Amygdala (tissue), 56 donors: Measurements from ENCODE around the gene COQ6.
"Not testable (repeated sequence)": the region's sequence is repeated elsewhere in the genome, so short reads cannot be mapped to it uniquely, and the experiment has no call there.

Experiments used
- DNase-seq, 56 donors: peaks; one replicate each; lab custom pipeline; 2025; lab: John Stamatoyannopoulos, UW

Gene COQ6

DNA sequence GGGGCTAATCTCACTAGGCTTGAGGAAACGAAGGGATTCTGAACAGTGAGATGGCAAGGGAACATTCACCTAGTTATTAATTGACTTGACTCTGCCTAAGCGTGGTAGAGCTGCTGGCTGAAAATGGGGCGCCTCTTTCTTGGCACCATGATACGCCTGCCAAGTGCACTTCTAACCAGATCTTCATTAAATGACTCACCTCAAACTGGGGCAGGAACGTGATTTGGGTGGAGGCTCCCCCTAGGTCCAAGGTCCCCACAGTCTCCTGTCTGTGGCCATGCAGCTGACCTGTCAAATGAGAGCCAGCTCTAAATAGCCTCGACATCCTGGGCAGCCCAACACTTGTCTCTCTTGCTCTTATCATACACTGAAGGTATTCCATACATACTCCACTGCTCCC, 26.0 kb downstream of the COQ6 start:
- DNase-seq: no peak

DNA sequence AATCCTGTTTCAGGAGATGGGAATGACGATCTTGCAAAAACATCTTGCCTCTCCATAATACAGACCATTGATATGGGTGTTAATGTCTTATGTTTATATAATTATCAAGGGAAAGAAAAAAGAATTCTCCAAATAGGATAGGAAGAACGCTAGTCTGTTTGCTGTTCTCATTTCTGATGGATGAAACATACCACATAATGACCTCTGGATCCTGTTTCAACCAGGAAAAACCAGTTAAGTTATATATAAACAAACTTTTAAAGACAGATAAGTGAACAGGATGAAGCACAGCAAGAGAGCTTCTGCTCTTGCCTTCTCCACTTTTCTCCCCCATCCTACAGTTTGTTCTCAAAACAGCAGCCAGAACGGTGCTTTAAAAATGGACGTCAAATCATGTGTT, 27.8 kb downstream of the COQ6 start:
- DNase-seq: no peak

DNA sequence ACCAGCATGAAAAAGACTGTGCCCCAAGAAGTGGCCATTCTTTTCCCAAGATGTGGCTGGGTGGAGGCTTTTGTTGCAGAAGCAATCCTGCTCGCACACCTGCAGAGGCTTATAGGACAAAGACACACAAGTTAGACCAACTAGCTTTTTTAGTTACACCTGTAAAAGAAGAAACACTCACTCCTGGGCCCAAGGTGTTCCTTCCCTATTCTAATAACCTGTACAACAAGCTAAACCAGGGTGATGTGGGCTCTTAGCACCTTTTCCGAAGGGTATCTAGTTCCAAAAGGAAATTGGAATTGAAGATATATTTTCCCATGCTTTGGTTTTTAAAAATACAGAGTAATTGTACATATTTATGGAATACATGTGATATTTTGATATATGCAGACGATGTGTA, 38.0 kb downstream of the COQ6 start:
- no peak for DNase-seq

DNA sequence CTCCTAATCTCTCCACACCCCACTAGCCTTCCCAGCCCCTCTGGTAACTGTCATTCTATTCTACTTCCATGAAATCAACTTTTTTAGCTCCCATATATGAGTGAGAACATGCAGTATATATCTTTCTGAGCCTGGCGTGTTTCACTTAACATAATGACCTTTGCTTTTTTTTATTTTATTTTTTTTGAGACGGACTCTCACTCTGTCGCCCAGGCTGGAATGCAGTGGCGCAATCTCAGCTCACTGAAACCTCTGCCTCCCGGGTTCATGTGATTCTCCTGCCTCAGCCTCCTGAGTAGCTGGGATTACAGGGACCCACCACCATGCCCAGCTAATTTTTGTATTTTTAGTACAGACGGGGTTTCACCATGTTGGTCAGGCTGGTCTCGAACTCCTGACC, 38.6 kb downstream of the COQ6 start:
- not testable (repeated sequence) for DNase-seq

DNA sequence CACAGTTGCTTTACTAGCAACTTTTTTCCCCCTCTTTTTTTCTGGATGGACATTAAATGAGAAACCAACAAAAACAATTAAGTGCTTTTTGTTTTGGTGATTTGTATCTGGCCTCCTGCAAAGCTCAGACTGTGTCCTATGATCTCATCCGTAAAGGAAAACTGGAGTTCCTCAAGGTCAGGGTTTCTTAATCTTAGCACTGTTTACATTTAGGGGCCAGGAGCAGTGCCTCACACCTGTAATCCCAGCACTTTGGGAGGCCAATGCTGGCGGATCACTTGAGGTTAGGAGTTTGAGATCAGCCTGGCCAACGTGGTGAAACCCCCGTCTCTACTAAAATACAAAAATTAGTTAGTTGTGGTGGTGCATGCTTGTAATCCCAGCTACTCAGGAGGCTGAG, 41.0 kb downstream of the COQ6 start:
- no peak for DNase-seq

DNA sequence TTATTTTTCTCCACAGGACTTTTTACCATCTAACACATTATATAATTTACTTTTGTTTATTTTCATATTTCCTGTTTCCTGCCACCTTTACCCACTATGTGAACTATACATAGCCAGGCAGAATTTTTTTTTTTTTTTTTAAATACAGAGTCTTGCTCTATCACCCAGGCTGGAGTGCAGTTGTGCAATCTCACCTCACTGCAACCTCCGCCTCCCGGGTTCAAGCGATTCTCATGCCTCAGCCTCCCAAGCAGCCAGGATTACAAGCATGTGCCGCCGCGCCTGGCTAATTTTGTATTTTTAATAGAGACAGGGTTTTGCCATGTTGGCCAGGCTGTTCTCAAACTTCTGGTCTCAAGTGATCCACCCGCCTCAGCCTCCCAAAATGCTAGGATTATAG, 44.8 kb downstream of the COQ6 start:
- not testable (repeated sequence) for DNase-seq

DNA sequence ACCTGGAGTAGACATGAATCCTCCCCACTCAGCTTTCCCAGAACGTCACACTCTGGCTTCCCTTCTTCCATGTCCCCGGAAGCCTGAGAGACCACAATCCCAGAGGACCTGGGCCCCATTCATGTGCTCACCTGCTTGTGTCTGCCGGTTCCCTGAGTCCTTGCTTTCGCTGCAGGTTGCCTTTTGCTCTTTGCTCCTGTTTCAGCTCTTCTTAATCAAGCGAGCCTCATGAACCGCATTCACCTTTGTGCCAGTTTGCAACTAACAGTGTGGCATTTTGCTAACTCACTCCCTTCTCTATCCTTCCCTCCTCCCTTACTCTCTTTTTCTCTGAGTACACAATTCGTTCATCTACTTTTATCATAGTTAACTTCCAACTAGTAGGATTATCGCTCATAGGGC, 45.9 kb downstream of the COQ6 start:
- DNase-seq: no peak

DNA sequence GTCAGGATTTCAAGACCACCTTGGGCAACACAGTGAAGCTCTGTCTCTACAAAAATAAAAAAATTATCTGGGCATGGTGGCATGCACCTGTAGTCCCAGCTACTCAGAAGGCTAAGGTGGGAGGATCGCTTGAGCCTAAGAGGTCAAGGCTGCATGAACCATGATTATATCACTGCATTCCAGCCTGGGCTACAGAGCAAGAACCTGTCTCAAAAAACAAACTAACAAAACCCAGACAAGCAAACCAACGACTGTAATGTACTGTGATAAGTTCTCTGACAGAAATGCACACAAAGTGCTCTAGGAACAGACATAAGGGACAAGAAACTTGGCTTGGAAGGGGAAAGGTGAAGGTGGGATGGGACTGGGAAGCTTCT, 46.6 kb downstream of the COQ6 start:
- no peak for DNase-seq

DNA sequence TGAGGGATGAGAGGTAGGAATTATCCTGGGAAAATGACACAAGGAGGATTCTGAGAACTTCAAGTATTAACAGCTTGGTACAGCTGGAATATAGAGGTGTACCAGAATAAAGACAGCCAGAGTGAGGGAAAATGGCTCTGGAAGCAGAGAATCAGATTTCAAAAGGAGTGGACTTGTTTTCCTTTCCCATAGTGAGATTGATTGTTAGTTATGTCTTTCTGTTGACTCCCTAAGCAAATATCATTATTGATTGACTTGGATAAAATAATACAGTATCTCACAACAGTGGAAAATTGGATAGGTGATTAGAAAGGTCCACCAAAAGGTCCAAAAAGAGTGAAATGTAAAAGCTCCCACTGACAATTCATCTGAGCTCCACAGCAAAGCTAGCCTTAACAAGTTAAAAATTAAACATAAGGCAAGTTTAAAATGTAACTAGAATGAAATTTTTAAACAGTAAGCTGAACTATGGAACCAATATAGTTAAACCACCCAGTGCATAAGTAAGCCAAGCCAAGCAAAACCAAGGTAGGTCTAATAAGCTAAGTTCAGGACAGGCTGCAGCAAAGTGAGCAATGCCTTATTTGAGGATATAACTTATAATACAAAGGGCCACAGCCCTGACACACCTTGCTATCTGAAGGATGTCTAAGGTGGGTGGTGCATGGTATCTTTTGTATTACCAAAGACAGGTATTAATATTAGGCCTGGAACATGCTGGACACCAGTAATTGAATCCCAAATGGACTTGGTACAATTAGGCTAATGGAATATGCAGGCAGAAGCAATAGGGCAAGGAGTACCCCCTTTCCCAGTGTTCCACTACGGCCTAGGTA, 47.2 kb downstream of the COQ6 start:
- DNase-seq: no peak

DNA sequence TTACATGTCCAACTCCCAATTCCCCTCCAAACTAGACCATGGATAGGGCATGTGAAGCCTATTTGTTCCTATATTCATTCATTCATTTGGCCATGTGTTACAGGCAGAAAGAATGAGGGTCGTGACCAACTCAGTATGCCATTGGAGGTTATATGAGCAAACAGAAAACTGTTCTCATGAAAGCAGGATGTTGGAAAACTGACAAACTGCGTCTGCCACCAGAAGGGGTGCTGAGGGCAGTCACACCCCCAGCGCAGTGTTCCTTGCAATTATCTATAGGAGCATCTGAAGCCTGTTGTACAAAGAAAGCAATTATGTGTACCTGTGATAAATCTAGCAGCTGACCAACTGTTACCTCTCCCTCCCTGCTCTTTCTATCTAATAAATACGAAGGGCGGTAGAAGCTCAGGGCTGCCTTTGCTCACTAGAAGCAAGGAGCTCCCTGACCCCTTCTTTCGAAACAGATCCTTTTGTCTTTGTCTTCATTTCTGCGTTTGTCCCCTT, 47.9 kb downstream of the COQ6 start:
- DNase-seq: no peak

DNA sequence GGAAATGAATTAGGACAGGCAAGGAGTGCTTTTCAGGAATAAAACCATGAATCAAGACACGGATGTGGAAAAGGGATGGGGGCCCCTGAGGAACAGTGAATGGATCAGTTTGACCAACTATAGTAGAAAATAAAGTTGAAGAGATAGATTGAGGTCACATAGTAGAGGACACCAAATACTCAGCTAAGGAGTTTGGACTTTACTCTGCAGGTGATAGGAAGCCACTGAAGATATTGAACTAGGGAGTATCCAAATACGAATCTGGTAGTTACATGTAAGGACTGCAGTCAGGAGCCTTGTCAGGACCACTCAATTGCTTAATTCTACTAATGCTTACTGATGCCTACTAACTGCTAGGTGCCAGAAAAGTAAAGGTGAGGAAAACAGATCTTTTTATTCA, 48.6 kb downstream of the COQ6 start:
- no peak for DNase-seq

DNA sequence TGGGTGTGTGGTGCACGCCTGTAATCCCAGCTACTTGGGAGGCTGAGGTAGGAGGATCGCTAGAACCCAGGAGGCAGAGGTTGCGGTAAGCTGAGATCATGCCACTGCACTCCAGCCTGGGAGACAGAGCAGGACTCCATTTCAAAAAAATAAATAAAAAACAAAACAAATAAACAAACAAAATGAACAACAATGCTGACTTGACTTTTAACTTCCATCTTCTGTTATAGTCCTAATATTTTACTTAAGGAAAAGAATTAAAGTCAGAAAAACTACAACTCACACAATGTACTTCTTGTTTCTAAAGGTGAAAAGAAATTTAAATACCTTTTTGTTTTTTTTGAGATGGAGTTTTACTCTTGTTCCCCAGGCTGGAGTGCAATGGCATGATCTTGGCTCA, 55.6 kb downstream of the COQ6 start:
- DNase-seq: not testable (repeated sequence)

DNA sequence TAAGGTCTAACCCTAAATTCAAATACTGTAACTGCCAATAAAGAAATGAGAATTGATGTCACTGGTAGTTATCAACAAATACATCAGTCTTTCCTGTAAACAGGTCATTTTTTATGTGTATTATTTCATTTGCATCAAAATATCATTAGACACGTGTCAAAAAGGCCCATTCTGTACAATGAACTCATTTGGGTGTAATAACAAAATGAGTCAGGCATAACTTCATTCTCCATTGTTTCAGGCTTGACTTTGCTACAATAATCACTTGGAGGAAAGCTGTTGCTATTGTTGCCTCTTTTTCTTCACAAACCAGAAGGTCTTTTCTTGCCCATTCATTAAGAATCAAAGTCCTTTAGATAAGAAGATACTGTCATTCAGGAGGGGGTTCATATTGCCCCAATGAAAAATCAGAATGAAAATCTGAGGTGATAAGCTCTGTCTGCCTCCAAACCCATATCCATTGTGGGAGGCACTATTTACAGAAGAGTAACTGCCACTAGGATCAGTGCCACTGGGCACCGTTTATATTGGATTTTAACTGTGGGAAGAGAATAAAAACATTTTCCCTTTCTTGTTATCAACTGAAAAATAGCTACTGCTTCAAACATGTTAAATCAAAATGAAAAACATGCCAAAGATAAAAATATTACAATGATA, 58.9 kb downstream of the COQ6 start:
- DNase-seq: no peak
